ENCODE results near the gene DIS3L2.

DIS3L2 gene

DNA sequence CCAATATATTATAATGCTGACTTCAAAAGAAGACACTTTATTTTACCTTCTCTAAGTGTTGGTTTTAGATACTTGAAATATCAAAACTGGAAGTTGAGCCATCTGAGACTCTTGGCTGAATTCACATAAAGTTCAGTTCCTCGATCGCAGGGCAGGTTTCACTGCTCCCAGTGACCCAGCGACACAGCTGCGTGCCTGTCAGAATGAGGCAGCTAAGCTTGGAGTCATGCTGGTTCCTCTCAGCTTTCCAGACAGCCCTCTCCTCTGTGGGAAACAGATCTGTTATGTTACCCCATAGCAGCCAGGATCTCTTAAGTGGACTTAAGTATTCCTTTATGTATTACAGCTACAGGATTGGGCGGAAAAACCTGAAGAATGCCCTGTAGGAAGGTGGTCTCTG, 274.2 kb downstream of the DIS3L2 start:
- no peak for DNase-seq

DNA sequence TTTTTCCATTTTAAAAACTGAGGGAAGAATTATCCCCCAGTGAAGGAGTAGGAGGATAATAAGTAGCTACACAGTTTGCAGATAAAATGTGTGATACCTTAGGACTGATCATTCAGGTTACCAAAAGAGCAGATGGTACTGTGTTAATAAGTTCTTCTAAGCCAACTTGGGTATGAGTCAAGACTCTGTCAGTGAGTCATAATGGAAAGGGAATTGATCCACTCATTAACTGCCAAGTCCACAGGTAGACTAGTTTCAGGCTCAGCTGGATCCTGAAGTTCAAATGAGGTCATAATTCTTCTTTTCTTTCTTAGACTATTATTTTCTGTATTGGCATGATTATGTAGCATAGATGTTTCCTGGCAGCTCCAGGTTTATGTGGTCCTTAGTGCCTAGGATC, 274.7 kb downstream of the DIS3L2 start:
- peak in 1 of 3 donors; percentile 5 for DNase-seq

DNA sequence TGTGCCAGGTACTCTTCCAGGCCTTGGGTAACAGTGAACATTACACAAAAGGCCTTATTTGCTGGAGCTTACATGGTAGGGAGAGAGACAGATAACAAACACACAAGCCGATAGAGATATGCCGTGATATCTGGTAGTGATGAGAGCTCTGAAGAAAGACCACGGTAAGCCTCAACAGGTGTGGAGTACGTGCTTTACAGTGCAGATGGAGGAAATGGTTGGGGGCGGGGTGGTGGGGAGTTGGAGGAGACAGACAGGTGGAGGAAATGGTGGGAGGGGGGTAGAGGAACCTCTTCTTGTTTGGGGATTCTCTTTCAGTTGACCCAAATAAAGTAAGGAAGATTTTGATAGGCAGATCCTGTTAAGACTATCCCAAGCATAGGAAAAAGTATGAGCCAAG, 276.0 kb downstream of the DIS3L2 start:
- DNase-seq = no peak

DNA sequence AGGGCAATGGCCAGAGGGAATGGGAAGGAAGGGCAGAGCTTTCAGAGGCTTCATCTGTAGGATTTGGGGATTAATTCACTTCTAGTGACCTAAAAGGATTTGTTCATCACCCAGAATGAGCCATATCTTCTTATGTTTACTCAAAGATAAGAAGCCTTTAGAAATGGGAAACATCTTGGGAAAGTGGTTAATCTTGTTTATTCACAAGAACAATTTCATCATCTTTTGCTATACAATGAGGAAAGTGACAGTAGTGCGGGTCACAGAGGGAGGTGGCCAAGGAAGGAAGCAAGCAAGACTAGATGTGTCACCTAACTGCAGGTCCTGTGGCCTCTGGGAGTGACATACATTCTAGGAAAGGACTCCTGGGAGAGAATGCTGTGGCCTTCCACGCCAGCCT, 276.6 kb downstream of the DIS3L2 start:
- no peak for DNase-seq

DNA sequence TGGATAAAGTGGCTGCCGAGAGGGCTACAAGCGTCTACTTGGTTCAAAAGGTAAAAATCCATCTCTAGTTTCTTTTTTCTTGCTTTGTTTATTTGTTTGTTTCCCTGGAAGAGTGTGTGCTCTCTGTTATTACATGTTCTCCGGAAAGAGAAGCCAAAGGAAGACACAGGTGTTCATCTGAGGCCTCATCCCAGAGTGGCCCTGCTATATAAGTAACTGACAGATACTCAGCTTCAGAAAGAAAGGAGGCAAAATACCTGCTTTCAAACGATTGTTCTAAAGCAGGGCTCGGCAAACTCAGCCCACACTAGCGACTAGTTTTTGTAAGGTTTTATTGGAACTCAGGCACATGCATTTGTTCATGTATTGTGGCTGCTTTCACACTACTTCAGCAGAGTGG, 277.1 kb downstream of the DIS3L2 start:
- DNase-seq = no peak

DNA sequence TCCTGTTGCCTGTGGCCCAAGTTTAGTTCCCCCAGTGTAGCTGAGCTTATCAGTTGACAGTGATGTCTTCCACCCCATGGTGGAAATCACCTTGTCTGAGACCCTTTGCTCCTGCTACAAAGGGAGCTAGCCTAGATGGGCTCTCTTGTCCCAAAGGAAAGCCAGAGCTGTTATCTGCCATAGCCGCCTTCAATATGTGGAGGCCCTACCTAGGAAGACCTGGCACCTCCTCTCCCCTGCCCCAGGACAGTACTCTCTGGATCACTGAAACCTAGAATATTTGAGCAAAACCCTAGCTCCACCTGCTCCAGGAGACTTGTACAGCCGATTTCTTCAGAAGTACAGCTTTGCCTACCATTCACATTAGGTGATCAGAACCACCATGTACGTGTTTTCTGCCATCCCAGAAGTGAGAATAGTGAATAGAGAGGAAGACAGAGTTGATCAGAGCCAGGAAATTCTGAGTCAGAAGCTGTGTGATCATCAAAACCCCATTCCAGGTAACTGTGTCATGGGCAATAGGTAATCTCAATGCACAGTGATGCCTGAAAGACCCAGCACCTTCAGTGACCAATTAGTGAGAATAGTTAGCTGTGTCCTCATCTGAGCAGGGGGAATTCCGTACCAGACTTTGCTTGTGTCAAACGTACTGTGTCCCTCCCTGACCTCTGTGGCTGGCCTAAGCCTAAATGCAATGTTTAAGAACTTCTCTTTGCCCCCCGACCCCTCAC, 278.6 kb downstream of the DIS3L2 start:
- DNase-seq = no peak

DNA sequence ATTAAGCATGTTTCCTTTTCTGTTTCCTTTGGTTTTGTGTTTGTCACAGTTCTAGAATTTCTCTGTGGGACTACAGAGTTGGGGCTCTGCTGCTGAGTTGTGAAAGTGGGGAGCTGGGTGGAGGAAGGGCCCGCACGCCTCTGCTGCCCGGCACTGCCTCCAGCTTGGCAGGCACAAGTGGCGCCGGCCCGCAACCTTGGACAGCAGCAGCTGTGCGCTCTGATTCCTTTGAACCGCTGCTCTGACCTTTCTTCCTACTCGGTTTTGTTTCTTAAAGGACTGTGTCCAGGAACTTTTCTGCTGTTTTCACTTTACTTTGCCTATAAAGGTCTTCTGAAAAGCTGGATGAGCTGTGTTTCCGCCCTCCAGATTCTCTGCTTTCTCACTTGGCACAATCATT, 279.4 kb downstream of the DIS3L2 start:
- DNase-seq = no peak

DNA sequence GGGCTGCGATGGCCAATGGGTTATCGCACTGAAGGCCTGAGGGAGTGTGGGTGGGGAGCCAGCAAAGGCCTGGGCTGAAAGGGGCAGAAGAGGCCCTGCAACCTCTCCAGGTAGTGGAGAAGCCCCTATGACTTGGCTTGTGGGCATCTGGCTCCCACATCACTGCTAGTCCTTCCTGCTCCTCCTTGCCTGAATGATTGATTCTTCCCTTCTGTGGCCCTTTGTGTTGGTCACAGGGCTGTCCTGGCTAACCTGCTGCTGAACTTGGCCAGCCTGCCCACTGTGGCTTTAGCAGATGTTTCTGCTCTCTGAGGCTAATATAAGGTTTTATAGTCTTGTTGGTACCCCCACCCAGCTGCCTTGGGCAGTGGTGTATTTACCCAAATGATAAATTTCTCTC, 280.8 kb downstream of the DIS3L2 start:
- DNase-seq = no peak

DNA sequence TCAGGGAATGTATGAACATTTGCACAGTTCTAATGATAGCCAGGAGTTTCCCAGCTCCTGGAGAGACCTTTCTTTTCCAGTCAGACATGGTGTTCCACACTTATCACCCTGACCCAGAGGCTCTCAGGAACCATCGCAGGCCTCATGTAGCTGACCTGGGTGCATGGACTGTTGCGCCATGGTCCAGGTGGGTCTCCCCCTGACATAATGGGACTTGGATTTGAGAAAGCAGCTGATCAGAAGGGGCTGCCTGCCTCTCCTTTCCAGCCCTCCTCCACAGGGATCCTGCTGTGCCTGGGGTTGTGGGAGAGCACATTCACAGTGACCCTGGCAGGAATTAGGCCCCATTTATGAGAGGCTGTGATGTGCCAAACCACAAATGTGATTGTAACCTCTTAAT, 283.6 kb downstream of the DIS3L2 start:
- no peak for DNase-seq

DNA sequence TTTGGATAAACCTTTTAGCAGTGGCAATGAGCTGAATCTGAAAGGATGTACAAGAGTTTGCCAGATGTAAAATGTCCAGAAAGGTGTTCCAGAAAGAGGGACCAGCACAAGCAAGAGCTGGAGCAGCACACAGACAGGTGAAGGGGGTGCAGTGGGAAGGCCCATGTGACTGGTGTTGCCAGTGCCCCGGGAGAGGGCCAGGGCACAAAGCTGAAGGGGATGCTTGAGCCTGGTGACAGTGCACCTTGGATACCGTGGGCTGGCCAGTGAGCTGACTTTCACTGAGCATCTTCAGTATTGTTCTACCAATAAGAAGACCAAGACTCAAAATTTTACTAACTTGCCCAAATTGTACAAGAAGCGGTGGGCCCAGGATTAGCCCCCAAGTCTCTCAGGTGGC, 284.7 kb downstream of the DIS3L2 start:
- DNase-seq = no peak

DNA sequence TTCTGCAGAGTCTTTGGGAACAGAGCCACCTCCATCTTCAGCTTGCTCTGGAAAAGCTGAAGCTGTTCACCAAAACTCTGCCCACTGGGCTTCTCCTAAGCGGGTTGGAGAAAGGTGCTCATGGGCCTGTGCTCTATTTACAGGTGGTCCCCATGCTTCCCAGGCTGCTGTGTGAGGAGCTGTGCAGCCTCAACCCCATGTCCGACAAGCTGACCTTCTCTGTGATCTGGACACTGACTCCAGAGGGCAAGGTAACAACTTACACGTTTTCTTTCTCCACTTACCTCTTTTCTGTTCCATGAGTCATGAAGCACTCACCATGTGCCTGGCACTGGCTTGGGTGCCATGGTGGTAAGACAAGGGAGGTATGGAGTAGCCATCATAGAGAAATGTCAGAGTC, 287.6 kb downstream of the DIS3L2 start:
- DNase-seq = no peak

DNA sequence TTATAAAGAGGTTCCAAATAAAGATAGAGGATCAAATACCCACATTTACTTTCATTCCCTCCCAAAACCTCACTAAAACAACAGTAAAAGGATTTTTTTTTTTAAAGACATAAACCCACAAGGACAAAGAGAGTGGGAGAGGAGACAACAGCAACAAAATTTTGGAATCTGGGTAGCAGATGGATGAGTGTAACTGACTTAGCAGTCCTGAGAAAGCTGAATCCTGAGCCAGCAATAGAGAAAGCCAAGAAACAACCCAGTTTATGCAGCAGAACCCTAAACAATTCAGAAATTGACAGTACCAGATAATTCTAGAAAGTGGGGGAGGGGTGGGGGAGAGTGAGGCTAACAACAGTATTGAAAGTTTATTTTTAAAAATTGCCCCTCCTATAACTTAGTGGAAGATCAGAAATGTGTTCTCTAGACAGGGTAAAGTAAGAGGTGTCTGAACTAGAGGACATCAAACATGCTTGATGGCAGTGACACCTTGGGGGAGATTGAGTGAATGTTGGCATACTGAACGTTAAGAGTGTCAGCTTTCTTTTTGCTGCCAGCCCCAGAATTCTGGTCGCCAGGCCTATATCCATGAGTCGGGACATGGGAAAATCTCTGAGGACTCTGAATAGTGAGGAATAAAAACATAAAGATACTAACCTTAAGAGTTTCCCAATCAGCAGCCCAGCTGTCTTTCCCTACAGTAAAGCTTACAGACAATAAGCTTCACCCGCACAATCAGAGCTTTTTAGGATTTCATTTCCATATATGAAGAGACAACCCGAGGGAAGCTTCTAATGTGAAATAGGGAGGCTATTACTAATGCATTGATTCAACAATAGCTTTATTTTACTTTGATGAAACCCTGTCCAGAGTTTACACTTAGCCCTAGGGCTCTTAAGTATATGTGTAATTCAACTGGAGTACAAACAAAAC, 289.0 kb downstream of the DIS3L2 start:
- DNase-seq = no peak

DNA sequence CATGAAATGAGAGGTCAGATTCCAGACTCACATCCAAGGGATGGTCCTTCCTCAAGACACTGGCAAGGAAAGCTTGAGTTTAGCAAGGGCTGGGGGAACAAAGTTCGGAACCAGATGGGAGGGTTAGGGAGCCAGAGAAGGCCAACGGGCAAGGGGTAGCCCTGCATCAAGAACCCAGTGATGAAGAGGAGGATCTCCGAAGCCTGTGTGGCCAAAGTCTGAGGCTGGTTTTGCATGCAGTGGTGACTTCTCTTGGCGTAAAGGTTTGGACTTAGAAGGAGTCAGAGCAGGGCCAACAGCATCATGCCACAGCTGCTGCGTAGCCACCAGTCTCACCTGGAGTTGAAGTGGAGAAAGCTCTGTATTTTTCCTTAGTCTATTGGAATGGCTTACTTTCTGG, 293.5 kb downstream of the DIS3L2 start:
- no peak for DNase-seq

DNA sequence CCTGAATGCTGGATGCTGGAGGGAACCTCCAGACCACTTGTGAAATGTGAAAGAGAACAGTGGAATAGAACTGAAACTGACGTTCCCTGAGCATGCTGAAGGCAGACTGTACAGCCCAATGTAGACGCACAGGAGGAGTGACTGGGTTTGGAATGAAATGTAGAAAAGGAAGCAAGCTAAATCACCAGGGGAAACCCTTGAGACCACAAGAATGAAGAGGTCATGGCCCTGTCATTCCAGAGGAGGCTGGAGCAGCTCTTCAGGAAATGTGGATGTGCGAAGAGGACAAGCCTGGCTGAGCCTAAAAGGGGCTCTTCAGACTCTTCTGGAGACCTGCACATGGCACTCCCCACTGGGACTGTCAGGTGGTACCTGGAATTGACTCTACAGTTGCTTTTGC, 298.6 kb downstream of the DIS3L2 start:
- DNase-seq = peak in 1 of 3 donors; percentile 10

DNA sequence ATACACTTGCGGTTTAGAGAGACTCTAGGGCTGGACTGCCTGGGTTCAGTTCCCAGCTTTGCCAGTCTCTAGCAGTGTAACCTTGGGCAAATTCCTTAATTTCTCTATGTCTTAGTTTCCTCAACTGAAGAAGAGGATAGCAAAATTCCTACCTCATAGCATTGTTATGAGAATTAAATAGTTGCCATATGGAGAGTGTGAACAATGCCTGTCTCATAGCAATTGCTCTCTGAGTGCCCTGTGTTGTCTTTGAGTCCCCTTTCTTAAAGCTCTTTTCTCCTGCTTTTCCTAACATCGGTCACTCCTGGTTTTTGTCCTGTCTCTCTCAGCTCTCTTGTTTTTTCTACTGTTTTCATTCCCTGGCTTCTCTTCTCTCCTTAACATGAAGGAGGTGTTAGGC, 300.3 kb downstream of the DIS3L2 start:
- DNase-seq = no peak

DNA sequence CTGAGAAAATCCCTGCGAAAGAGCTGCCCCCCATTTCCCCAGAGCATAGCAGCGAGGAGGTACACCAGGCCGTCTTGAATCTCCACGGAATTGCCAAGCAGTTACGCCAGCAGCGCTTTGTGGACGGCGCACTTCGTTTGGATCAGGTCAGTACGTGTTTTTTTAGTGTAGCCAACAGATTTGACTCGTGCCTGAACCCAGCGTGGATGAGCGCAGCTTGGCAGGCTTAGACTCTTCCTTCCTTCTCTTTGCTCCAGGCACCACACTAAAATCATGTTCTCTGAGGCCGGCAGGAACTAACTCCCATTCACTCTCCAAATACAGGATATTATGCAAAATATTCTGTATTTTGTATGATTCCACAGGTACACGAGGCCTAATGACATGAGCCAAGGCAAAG, 301.8 kb downstream of the DIS3L2 start:
- no peak for DNase-seq

DNA sequence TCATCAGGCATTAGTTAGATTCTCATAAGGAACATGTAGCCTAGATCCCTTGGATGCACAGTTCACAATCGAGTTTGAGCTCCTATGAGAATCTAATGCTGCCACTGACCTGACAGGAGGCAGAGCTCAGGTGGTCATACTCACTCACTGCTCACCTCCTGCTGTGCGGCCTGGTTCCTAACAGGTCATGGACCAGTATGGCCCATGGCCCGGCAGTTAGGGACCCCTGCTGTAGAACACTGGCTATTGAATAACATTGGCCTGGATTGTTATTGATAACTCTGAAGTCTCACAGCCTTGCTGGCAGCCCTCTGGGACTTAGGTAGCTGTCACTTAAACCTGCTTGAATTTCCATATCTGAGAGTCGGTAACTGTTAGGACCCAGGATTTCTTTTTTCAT, 302.6 kb downstream of the DIS3L2 start:
- no peak for DNase-seq

DNA sequence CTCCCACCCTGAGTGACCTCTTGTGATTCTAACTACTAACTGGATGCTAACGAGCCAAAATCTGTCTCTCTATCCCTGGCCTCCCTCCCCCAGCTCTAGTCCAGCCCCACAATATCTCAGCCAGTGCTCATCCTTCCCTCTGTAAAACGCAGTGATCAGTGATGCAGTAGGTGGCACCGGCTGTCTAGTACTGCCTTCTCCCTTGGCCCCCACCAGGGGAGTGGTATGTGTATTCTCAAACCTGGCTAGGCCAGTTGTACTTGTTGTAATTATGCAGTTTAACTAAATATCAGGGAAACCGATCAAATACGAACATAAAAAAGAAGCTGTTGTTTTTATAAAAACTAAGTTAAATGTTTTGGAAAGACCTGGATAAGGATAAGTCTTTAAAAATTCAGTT, 303.8 kb downstream of the DIS3L2 start:
- DNase-seq = no peak

DNA sequence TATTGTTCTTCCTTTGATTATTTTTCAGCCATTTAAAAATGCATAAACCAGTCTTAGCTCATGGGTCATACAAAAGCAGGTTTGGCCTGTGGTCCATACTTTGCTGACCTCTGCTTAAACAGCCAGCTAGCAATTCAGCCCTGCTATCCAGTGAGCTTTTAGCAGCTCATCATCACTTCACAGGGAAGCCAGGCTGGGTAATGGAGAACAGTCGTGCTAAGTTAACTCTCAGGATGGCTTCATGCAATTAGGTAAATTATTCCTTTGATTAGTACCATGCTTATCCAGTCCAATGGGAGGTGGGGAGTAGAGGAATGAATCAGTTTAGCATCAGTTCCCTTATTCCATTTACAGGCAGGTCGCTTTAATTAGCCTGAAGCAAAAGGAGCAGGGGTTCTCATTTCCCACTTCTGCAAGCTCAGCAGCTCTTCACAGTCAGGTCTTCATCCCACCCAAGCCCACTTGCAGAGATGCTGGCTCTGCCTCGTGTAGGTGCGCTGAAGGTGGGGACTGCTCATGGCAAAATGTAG, 307.2 kb downstream of the DIS3L2 start:
- DNase-seq = no peak

DNA sequence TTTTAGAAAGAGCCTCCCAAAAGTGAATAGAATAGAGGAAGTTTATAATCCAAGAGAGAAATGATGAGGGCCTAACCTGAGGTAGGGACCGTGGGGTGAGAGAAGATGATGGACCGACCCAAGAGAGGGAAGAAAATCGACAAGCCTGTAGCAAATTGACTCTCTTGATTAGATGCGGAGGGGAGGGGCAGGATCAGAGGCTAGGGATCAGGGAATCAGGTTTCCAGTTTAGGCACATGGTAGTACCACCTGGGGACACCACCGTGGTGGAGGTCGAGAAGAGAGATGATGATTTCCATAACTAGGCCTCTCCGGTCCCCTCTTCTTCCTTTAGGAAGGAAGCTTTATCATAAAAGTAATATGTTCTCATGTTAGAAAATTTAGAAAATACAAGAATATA, 308.4 kb downstream of the DIS3L2 start:
- DNase-seq = no peak

DNA sequence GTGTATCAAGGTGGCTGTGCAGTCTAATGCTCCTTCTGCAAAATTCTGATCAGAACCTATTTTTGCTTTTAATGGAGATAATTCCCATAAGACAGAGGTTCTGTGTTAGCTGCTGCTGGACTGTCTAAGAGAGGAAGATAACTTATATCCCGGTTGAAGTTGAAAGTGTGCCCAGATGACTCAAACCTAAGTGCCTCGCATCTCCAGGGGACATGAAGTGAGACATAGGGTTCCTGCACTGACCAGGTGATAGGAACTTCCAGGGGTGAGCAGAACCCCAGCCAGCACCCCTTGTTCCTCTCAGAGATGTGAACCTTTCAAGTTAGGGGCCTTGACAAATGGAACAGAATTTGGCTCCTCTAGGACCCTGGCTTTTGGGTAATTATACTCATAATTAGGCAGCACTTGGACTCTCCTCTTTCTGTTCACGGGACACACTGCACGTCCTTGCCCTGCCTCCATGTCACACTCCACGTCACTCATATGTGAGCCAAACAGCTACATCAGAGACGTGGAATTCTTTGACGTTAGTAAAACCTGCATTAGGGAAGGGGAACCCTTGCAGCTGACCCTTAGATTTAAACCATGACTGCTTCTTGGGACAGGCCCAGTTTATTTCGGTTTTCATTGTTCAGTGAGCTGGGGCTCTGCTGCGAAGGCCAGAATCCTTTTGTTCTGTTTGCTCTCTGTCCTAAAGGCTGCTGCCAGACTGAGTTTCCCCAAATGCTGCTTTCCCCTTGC, 312.6 kb downstream of the DIS3L2 start:
- no peak for DNase-seq

DNA sequence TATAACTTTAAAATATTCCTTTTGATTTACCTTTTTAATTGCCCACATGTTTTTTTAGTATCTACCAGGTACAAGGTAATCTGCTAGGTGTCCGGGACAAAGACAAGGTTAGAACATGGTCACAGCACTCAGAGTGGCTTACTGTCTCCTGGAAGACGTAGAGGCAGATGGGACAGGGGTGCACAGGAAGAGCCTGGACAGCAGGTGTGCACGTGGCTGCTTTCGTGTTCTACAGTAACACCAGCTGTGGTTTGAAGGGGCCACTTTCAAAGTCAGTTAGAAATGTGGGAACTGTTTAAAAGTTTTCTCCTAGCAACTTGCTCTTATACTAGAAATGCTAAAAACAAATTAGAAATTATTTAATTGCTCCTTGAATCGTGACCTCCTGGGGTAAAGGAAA, 314.2 kb downstream of the DIS3L2 start:
- DNase-seq = no peak

DNA sequence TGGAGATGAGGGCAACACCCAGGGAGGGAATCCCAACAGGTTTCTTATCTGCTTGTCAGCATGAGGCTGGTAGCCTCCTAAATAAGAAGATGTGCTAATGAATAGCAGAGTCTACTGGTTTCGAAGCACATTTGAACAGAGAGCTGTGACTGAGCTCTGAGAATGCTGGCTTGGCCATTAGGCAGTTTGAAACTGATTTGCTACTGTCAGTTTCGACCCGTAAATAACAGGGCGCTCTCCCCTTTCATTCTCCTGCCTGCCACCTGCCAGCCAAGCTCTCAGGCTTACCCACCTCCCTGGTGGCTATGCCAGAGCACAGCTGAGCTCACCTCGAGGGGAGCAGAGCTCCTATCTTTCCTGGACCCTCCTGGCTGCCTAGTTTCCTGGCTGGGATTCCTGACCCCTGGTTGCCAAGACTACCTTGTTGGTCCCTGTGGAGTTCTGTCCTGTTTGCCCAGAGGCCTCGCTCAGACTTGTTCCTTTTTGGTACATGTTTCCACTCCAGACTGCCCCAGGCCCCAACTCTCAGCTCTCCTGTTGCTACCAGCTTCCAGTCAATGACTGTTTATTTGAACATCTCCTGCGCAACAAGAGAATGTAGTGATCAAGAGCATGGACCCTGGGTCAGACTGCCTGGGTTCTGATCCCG, 314.7 kb downstream of the DIS3L2 start:
- no peak for DNase-seq

Data from suppressor macrophage treated with lipopolysaccharide for 1 hour (primary cell).